CD4-positive, alpha-beta T cell treated with Interferon gamma for 1 hour (primary cell): ENCODE measurements around the gene LMO4.
A peak's percentile ranks its signal among the peaks of the same experiment; 100 is the strongest.

ENCODE experiments used
- DNase-seq: peaks from one replicate; pipeline ENCODE4 v3.0.0-alpha.2; 2020

LMO4 gene

DNA sequence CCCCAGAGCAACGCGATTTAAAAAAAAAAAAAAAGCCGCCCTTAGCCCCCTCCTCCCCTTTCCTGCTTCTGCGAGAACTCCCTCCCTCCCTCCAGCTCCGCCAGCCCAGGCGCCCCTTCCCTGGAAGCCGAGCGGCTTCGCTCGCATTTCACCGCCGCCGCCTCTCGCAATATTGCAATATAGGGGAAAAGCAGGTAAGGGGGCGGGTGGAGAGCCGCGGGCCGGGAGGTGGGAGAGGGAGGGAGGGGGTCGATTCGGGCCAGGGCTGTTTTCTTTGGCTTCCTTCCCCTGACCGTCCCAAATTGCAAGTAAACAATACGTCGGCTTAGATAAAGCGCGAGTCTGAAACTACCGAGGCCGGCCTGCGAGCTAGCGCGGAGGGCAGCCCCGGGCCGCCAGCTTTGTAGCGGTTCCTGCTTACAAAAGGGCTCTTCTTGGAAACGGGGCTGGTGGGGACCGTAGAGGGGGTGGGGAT lies 408 bp downstream of the LMO4 start:
- peak; percentile 27 for DNase-seq

GRCh38 chr1:87329526-87330056 lies 911 bp downstream of the LMO4 start:
- DNase-seq = no peak

GRCh38 chr1:87330057-87330884 lies 1.6 kb downstream of the LMO4 start:
- DNase-seq = no peak

GRCh38 chr1:87330885-87331364 lies 2.2 kb downstream of the LMO4 start:
- DNase-seq = no peak

- DNase-seq = peak; percentile 66
Measured at GRCh38 chr1:87331365-87332241, 2.9 kb downstream of the LMO4 start.

DNA sequence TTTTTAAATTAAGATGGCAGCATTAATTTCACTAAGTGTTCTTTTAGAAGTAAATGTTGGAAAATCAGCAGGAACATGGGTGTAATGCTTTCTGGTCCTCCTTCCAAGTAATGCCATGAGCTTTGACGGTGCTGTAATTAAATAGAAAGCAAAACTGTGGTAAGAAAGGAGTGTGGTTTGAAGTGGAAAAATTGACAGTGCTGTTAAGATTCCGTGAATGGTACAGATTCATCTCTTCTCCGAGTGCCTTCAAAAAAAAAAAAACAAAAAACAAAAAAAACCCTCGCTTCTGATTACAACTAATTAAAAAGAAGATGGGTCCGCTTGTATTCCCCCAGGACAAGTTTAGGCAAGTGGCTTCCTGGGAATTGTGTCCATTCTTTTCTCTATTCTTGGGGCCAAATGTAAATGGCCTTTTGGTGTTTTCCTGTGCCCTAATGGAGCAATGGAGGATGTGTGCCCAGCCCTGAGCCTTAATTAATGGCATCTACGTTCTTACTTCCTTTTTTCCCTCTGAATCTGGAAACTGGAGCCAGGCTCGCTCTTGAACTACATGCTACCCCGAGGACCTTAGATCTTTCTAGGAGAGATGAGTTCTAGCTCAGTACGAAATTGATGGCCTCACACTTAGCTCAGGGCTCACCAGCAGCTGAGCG lies 5.1 kb downstream of the LMO4 start:
- no peak for DNase-seq

- no peak for DNase-seq
Measured at GRCh38 chr1:87334351-87335174, 5.9 kb downstream of the LMO4 start.

- peak; percentile 62 for DNase-seq
Measured at GRCh38 chr1:87335175-87335884, 6.7 kb downstream of the LMO4 start.

DNA sequence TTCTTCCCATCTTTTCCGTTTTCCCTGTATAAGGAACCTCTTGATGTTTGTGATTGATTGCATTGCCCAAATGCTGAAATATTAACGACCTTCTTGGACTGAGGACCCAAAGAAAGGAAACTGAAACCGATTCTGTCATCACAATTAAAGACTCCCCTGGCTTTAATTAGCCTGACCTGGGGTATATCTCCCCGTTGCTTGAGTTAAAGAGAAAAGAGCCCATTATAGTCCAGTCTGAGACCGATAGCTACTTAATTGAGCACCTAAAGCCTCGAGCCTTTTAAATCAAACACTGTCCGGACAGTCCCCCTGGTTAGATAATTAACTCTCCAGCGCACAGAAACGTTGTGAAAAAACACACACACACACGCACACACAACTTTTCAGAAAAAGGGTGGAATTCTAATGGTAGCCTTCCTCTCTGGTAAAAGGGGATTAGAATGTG lies 8.0 kb downstream of the LMO4 start:
- DNase-seq = no peak

- DNase-seq = no peak
Measured at GRCh38 chr1:87337606-87338005, 8.9 kb downstream of the LMO4 start.

DNA sequence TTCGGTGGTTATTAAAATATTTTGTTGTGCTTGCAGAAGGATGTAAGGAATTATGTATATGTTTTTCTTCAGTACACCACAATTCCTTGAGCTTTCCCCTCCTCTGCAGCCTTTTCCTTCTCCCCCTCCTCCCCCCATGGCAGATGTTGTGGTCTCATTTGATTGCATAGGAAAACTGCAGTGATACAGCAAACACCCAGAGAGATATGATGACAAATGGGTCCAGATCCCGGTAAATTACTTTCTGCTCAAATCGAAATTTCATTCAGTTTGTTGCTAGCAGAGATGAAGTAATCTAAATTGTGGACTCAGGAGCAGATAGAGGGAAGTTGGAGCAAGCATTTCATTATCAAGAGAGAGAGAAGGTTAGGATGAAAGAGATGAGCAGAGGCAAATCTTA lies 9.9 kb downstream of the LMO4 start:
- DNase-seq = no peak

- DNase-seq = no peak
Measured at GRCh38 chr1:87344231-87344630, 15.6 kb downstream of the LMO4 start.

GRCh38 chr1:87346130-87346814 lies 17.6 kb downstream of the LMO4 start:
- no peak for DNase-seq

DNA sequence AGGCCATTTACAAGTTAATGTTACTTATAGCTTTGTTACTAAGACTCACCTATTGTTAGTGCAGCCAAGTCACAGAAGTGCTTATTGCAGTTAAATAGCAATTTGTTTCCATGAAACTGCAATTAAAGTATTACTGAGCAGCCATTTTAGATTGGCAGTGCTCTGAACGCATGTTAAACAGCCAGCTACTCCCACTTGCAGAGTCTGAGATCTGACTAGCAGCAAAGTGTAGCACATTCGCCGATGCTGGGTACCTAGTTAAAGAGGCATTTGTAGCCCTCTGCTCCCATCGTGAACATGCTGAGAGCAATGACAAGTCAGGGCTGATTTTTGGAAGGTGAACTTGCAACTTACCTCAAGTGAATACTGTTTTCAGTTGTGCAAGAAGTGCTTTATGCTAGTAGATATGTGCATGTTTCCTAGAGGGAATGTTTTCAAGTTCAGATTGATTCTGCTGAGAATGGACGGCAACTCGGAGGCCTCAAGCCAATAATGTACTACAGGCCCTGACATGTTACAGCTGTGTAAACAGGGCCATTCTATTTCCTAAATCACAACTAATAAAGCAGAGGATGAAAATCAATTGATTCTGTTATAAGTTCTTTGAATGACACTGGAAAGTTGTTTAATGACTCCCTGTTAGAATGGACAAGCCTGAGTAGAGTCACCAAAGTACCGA lies 19.8 kb downstream of the LMO4 start:
- no peak for DNase-seq

DNA sequence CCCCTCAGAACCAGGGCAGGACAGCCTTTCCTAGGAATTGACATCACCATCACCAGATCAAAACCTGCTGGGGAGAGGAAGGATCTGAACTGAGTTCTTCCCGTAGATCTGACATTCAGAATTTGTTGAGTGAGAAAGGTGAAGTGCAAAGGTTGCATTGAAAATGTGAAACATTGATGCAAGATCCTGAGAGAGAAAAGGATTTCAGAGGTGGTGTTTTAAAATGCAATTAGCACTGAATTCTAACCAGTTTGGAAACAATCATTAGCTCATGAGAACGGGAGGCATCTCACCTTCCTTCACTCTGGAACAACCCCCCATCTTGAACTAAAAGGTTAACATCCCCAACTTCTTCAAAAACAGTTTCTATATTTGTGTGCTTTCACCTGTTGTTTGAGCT lies 20.4 kb downstream of the LMO4 start:
- DNase-seq = no peak

- no peak for DNase-seq
Measured at GRCh38 chr1:87355894-87356293, 27.2 kb downstream of the LMO4 start.

- no peak for DNase-seq
Measured at GRCh38 chr1:87356591-87356990, 27.9 kb downstream of the LMO4 start.

- no peak for DNase-seq
Measured at GRCh38 chr1:87358219-87358618, 29.5 kb downstream of the LMO4 start.

DNA sequence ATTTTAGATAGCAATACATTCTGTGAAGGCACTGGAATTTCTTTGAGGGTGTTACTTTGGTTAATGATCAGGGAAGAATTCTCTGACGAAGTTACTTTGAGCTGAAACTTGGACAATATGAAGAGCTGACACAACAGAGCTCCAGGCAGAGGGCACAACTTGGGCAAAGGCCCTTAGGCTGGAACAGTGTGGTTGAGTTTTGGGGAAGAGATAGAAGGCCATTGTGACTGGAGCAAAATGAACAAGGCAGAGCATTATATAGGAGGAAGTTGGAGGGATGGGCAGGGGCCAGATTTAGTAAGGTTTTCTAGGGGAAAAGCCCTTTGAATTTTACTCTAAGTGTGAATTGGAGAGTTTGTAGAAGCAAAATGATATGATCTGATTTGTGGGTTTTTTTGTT lies 30.9 kb downstream of the LMO4 start:
- DNase-seq = no peak
